Measurements from ENCODE around the gene SSX3.
"Not testable (repeated sequence)": the region's sequence is repeated elsewhere in the genome, so short reads cannot be mapped to it uniquely, and the experiment has no call there.

The SSX3 gene, protein sequence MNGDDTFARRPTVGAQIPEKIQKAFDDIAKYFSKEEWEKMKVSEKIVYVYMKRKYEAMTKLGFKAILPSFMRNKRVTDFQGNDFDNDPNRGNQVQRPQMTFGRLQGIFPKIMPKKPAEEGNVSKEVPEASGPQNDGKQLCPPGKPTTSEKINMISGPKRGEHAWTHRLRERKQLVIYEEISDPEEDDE
- total RNA-seq = 0 reads per million in 4 donors

DNA sequence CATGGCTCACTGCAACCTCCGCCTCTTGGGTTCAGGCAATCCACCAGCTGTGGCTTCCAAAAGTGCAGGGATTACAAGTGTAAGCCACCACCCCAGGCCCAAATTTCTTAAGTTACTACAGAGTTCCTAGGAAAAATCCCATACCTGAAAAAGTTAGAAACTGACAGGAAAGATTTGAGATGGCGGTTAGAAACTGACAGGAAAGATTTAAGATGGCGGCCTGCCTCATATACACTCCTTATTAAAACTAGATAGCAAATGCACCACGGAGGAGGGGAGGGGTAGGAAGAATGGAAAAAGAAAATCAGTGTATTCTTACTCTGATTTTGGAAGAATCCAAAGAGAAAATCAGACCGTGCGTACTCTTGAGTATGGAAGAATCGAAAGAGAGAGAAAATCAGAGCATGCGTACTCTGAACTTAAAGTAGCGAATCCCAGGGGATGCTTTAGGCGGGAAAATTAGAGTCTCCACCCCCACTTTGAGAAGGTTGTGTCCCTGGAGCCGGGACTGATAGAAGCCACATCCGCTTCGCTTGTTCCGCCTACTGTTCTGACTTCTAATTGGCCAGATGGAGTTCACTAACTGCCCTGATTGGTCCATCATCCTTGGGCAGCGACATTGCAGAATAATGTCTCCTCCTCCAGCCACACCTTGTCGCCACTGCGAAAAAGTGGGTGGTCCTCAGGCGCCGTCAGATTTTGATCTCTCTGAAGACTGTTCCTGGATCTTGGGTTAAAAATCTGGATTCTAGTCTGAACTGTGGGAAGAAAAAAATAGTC is at the start of gene SSX3:
TSS of gene SSX3 (minus strand) at position 389 of the 780 bp plus-strand sequence. CDS start 1,454 bp downstream, outside the sequence.
- DNase-seq = not testable (repeated sequence)

- DNase-seq = not testable (repeated sequence)
These were observed 41.3 kb upstream of the SSX3 start for GRCh38 chrX:48397825-48398224.

GRCh38 chrX:48396931-48397330 is 40.4 kb upstream of the SSX3 start:
- not testable (repeated sequence) for DNase-seq

DNA sequence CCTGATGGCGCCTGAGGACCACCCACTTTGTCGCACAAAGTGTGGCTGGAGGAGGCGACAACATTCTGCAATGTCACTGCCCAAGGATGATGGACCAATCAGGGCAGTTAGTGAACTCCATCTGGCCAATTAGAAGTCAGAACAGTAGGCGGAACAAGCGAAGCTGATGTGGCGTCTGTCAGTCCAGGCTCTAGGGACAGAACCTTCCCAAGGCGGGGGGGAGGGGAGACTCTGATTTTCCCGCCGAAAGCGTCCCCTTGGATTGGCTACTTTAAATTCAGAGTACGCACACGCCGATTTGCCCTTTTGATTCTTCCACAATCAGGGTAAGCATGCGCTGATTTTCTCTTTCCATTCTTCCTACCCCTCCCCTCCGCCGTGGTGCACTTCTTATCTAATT is 26.7 kb upstream of the SSX3 start, which contains the start of gene SSX4:
TSS of gene SSX4 (plus strand) at position 301 of the 400 bp plus-strand sequence. CDS start 515 bp downstream, outside the sequence.
- not testable (repeated sequence) for DNase-seq

- DNase-seq = not testable (repeated sequence)
These were observed 13.9 kb upstream of the SSX3 start for GRCh38 chrX:48370408-48370807.

GRCh38 chrX:48367717-48368408 is 11.4 kb upstream of the SSX3 start:
- not testable (repeated sequence) for DNase-seq

- not testable (repeated sequence) for DNase-seq
These were observed 2.8 kb upstream of the SSX3 start for GRCh38 chrX:48359281-48359680.

- DNase-seq = no peak
These were observed 1.2 kb upstream of the SSX3 start for GRCh38 chrX:48357681-48358080.

DNA sequence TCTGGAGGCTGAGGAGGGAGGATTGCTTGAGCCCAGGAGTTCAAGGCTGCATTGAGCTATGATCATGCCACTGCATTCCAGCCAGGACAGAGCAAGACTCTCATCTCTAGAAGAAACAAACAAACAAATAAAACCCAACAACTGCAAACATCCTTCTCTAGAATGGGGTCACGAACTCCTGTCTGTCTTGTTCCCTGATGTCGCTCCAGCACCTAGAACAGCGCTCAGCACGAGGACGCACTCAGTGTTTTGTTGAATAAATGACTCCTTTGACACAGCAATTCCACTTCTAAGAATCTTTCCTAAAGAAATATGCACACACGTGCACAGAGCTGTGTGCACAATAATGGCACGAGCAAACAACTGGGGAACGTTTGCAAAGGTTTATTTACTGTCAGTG is 10.4 kb downstream of the SSX3 start:
- not testable (repeated sequence) for DNase-seq

GRCh38 chrX:48313996-48314395 is 42.5 kb downstream of the SSX3 start:
- not testable (repeated sequence) for DNase-seq

- no peak for DNase-seq
These were observed 50.3 kb downstream of the SSX3 start for GRCh38 chrX:48306175-48306574.
